Measurements from ENCODE around the gene ANO10.
"Not testable (repeated sequence)": the region's sequence is repeated elsewhere in the genome, so short reads cannot be mapped to it uniquely, and the experiment has no call there.

The ANO10 gene

GRCh38 chr3:43581343-43581742, 40.5 kb downstream of the ANO10 start:
- H3K4me1 Mint-ChIP-seq, result peaks cover 16% of the 10 kb centered on the region
- H3K36me3 Mint-ChIP-seq, result peaks cover 2% of the 10 kb centered on the region
- H3K9me3 Mint-ChIP-seq, result peaks cover 2% of the 10 kb centered on the region
- H3K27me3 Mint-ChIP-seq, result no peaks in the 10 kb centered on the region
- H3K4me3 Mint-ChIP-seq, result no peak overlapping the region
- CTCF ChIA-PET, result no interaction called here
- DNase-seq, result no peak
- H3K27ac Mint-ChIP-seq, result no peak overlapping the region

- H3K9me3 Mint-ChIP-seq, result peaks cover 2% of the 10 kb centered on the region
- peaks cover 3% of the 10 kb centered on the region for H3K36me3 Mint-ChIP-seq
- no peaks in the 10 kb centered on the region for H3K27me3 Mint-ChIP-seq
- no peak overlapping the region for H3K4me3 Mint-ChIP-seq
- DNase-seq, result no peak
- H3K27ac Mint-ChIP-seq, result no peak overlapping the region
- peaks cover 16% of the 10 kb centered on the region for H3K4me1 Mint-ChIP-seq
- CTCF ChIA-PET, result interaction anchor here (0.9 kb wide), 1 partner anchor 16 kb away, joined by 3 read pairs; no protein-coding TSS in a partner anchor
Observed at GRCh38 chr3:43580181-43580580, 41.6 kb downstream of the ANO10 start.

- no peaks in the 10 kb centered on the region for H3K27me3 Mint-ChIP-seq
- no peak overlapping the region for H3K4me3 Mint-ChIP-seq
- CTCF ChIA-PET, result no interaction called here
- H3K36me3 Mint-ChIP-seq, result peaks cover 3% of the 10 kb centered on the region
- no peak overlapping the region for H3K27ac Mint-ChIP-seq
- no peaks in the 10 kb centered on the region for H3K4me1 Mint-ChIP-seq
- no peak for DNase-seq
- no peaks in the 10 kb centered on the region for H3K9me3 Mint-ChIP-seq
Observed at GRCh38 chr3:43573576-43573975, 48.2 kb downstream of the ANO10 start.

GRCh38 chr3:43565661-43566341, 56.0 kb downstream of the ANO10 start:
- H3K4me3 Mint-ChIP-seq, H3K4me1 Mint-ChIP-seq, CTCF ChIA-PET, DNase-seq, H3K9me3 Mint-ChIP-seq, H3K36me3 Mint-ChIP-seq, H3K27me3 Mint-ChIP-seq, H3K27ac Mint-ChIP-seq: not testable (repeated sequence)

GRCh38 chr3:43559961-43560360, 61.9 kb downstream of the ANO10 start:
- Mint-ChIP-seq H3K27me3 (no peaks in the 10 kb centered on the region), H3K4me3 (no peak overlapping the region), H3K36me3 (peaks cover 2% of the 10 kb centered on the region), H3K4me1 (no peaks in the 10 kb centered on the region), H3K9me3 (no peaks in the 10 kb centered on the region), H3K27ac (no peak overlapping the region)
- no peak for DNase-seq
- CTCF ChIA-PET, result interaction anchor here (0.6 kb wide), 1 partner anchor 111 kb away, joined by 3 read pairs; no protein-coding TSS in a partner anchor

- CTCF ChIA-PET, result no interaction called here
- Mint-ChIP-seq H3K4me3 (no peak overlapping the region), H3K27ac (no peak overlapping the region), H3K27me3 (no peaks in the 10 kb centered on the region), H3K36me3 (peaks cover 4% of the 10 kb centered on the region), H3K4me1 (no peaks in the 10 kb centered on the region), H3K9me3 (no peaks in the 10 kb centered on the region)
- no peak for DNase-seq
Observed at GRCh38 chr3:43558171-43558570, 63.6 kb downstream of the ANO10 start.

GRCh38 chr3:43549626-43550290, 72.1 kb downstream of the ANO10 start:
- Mint-ChIP-seq H3K27me3 (no peaks in the 10 kb centered on the region), H3K4me1 (no peaks in the 10 kb centered on the region)
- no peak for DNase-seq

GRCh38 chr3:43544277-43544676, 77.5 kb downstream of the ANO10 start:
- not testable (repeated sequence) for H3K27ac Mint-ChIP-seq, H3K4me1 Mint-ChIP-seq, H3K9me3 Mint-ChIP-seq, H3K27me3 Mint-ChIP-seq, DNase-seq, H3K4me3 Mint-ChIP-seq, H3K36me3 Mint-ChIP-seq
- CTCF ChIA-PET, result interaction anchor here (0.6 to 1.4 kb wide), 7 partner anchors 41 to 653 kb away, joined by 3 to 4 read pairs (median 3); no protein-coding TSS in a partner anchor

More at GRCh38 chr3:43549626-43550290, 72.1 kb downstream of the ANO10 start:
- no peak overlapping the region for H3K27ac Mint-ChIP-seq
- H3K4me3 Mint-ChIP-seq, result no peak overlapping the region
- peaks cover 2% of the 10 kb centered on the region for H3K36me3 Mint-ChIP-seq
- CTCF ChIA-PET, result no interaction called here
- no peaks in the 10 kb centered on the region for H3K9me3 Mint-ChIP-seq

- Mint-ChIP-seq H3K27me3 (no peaks in the 10 kb centered on the region), H3K9me3 (no peaks in the 10 kb centered on the region), H3K36me3 (no peaks in the 10 kb centered on the region), H3K27ac (no peak overlapping the region), H3K4me1 (no peaks in the 10 kb centered on the region), H3K4me3 (no peak overlapping the region)
- no peak for DNase-seq
- CTCF ChIA-PET, result interaction anchor here (2.6 kb wide), 1 partner anchor 97 kb away, joined by 7 read pairs; no protein-coding TSS in a partner anchor
Observed at GRCh38 chr3:43542328-43543043, 79.3 kb downstream of the ANO10 start.

- no peak for DNase-seq
- H3K27ac Mint-ChIP-seq, result no peak overlapping the region
- H3K4me1 Mint-ChIP-seq, result no peaks in the 10 kb centered on the region
- no peaks in the 10 kb centered on the region for H3K27me3 Mint-ChIP-seq
- CTCF ChIA-PET, result interaction anchor here (0.6 kb wide), 1 partner anchor 463 kb away, joined by 3 read pairs; no protein-coding TSS in a partner anchor
- H3K9me3 Mint-ChIP-seq, result no peaks in the 10 kb centered on the region
- H3K4me3 Mint-ChIP-seq, result no peak overlapping the region
- H3K36me3 Mint-ChIP-seq, result no peaks in the 10 kb centered on the region
Observed at GRCh38 chr3:43540624-43541023, 81.2 kb downstream of the ANO10 start.

GRCh38 chr3:43539321-43539720, 82.5 kb downstream of the ANO10 start:
- no peaks in the 10 kb centered on the region for H3K9me3 Mint-ChIP-seq
- H3K36me3 Mint-ChIP-seq, result no peaks in the 10 kb centered on the region
- CTCF ChIA-PET, result no interaction called here
- H3K27me3 Mint-ChIP-seq, result no peaks in the 10 kb centered on the region
- no peak overlapping the region for H3K4me3 Mint-ChIP-seq
- no peak for DNase-seq
- no peaks in the 10 kb centered on the region for H3K4me1 Mint-ChIP-seq
- no peak overlapping the region for H3K27ac Mint-ChIP-seq

- H3K4me3 Mint-ChIP-seq, result no peak overlapping the region
- H3K27ac Mint-ChIP-seq, result no peak overlapping the region
- CTCF ChIA-PET, result no interaction called here
- DNase-seq, result no peak
- no peaks in the 10 kb centered on the region for H3K4me1 Mint-ChIP-seq
- H3K9me3 Mint-ChIP-seq, result no peaks in the 10 kb centered on the region
- H3K36me3 Mint-ChIP-seq, result no peaks in the 10 kb centered on the region
- H3K27me3 Mint-ChIP-seq, result no peaks in the 10 kb centered on the region
Observed at GRCh38 chr3:43537225-43537624, 84.6 kb downstream of the ANO10 start.

GRCh38 chr3:43534675-43535074, 87.1 kb downstream of the ANO10 start:
- no peak overlapping the region for H3K27ac Mint-ChIP-seq
- no peak overlapping the region for H3K4me3 Mint-ChIP-seq
- H3K27me3 Mint-ChIP-seq, result no peaks in the 10 kb centered on the region
- no peak for DNase-seq
- CTCF ChIA-PET, result no interaction called here
- H3K4me1 Mint-ChIP-seq, result no peaks in the 10 kb centered on the region
- no peaks in the 10 kb centered on the region for H3K9me3 Mint-ChIP-seq
- H3K36me3 Mint-ChIP-seq, result no peaks in the 10 kb centered on the region

GRCh38 chr3:43533009-43533408, 88.8 kb downstream of the ANO10 start:
- Mint-ChIP-seq H3K27ac (no peak overlapping the region), H3K9me3 (peaks cover 3% of the 10 kb centered on the region), H3K4me3 (no peak overlapping the region), H3K36me3 (no peaks in the 10 kb centered on the region), H3K4me1 (no peaks in the 10 kb centered on the region), H3K27me3 (no peaks in the 10 kb centered on the region)
- CTCF ChIA-PET, result no interaction called here
- DNase-seq, result no peak
